ENCODE measurements around the gene CCSER2.
"Not testable (repeated sequence)": the region's sequence is repeated elsewhere in the genome, so short reads cannot be mapped to it uniquely, and the experiment has no call there.

CCSER2 gene

DNA sequence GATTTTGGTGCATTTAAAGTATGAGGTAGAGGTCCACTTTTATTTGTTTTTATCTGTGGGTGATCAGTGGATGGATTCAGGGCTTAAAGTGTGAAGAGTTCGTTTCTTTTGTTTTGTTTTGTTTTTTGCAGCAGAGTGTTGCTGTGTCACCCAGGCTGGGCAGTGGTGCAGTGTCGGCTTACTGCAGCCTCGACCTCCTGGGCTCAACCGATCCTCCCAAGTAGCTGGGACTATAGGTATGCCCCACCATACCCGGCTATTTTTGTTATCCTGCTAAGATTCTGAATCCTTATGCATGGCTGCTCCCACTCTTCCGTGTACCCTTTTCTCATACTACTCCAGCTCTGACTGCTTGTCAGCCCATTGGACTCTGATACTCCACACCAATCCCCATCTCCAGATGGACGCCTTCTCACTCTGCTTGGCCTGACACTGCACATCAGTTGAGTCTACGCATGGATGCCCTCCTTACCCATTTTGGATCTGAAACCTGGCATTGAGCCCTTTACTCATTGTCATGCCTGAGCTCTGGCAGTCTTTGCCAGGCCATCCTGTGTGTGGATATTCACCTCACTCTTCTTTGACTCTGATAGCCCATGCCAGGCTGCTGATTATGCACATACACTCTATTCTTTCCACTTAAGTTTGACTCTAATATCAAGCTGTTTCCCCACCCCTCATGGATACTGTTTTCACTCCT lies 119.5 kb downstream of the CCSER2 start:
- Histone ChIP-seq H3K79me2 (ENCODE audit: insufficient read depth, low read length) (no peaks in the 10 kb centered on the region), H3K27me3 (ENCODE audit: insufficient read depth, low read length, poor library complexity, severe bottlenecking) (no peaks in the 10 kb centered on the region), H3K36me3 (ENCODE audit: insufficient read depth, low read length) (no peaks in the 10 kb centered on the region), H3K9ac (ENCODE audit: low read depth, low read length, poor library complexity, severe bottlenecking) (no peak overlapping the region), H3K9me2 (replicated peaks; ENCODE audit: low read depth, low read length) (no peaks in the 10 kb centered on the region), H3K9me3 (ENCODE audit: insufficient read depth, low read depth, low read length) (no peaks in the 10 kb centered on the region), H3K4me2 (ENCODE audit: low read depth, low read length, poor library complexity, severe bottlenecking) (no peak overlapping the region), H3F3A (ENCODE audit: low read depth) (no peaks in the 10 kb centered on the region), H4K20me1 (ENCODE audit: insufficient read depth, low read length, poor library complexity, severe bottlenecking) (no peaks in the 10 kb centered on the region), H3K4me1 (ENCODE audit: insufficient read depth, low read length, poor library complexity, severe bottlenecking) (no peaks in the 10 kb centered on the region), H2AFZ (ENCODE audit: low read length) (no peak overlapping the region), H3K4me3 (ENCODE audit: low read length, poor library complexity, severe bottlenecking) (no peak overlapping the region)
- TF ChIP-seq EZH2phosphoT487 (IDR thresholded peaks at IDR 0.05; ENCODE audit: borderline replicate concordance) = no peak
- TF ChIP-seq, protein P1, sequence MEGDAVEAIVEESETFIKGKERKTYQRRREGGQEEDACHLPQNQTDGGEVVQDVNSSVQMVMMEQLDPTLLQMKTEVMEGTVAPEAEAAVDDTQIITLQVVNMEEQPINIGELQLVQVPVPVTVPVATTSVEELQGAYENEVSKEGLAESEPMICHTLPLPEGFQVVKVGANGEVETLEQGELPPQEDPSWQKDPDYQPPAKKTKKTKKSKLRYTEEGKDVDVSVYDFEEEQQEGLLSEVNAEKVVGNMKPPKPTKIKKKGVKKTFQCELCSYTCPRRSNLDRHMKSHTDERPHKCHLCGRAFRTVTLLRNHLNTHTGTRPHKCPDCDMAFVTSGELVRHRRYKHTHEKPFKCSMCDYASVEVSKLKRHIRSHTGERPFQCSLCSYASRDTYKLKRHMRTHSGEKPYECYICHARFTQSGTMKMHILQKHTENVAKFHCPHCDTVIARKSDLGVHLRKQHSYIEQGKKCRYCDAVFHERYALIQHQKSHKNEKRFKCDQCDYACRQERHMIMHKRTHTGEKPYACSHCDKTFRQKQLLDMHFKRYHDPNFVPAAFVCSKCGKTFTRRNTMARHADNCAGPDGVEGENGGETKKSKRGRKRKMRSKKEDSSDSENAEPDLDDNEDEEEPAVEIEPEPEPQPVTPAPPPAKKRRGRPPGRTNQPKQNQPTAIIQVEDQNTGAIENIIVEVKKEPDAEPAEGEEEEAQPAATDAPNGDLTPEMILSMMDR (conservative IDR thresholded peaks at IDR 0.05; ENCODE audit: low read length) = no peak

DNA sequence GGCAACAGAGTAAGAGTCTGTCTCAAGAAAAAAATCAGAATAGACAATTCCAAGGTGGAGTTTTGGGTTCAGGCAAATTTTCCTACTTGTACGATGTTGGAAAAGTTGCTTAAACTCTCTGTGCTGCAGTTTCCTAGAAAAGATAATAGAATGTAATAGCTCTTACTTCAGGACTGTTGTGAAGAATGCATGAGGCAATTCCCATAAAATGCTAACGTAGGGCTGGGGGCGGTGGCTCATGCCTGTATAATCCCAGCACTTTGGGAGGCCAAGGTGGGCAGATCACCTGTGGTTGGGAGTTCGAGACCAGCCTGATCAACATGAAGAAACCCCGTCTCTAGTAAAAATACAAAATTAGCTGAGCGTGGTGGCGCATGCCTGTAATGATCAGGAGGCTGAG lies 121.0 kb downstream of the CCSER2 start:
- H3K4me2 ChIP-seq (ENCODE audit: low read depth, low read length, poor library complexity, severe bottlenecking); H4K20me1 ChIP-seq (ENCODE audit: insufficient read depth, low read length, poor library complexity, severe bottlenecking); H3K4me1 ChIP-seq (ENCODE audit: insufficient read depth, low read length, poor library complexity, severe bottlenecking); H3K36me3 ChIP-seq (ENCODE audit: insufficient read depth, low read length); H3K9me3 ChIP-seq (ENCODE audit: insufficient read depth, low read depth, low read length); H3K9ac ChIP-seq (ENCODE audit: low read depth, low read length, poor library complexity, severe bottlenecking); H3K79me2 ChIP-seq (ENCODE audit: insufficient read depth, low read length); H3F3A ChIP-seq (ENCODE audit: low read depth); H2AFZ ChIP-seq (ENCODE audit: low read length); H3K4me3 ChIP-seq (ENCODE audit: low read length, poor library complexity, severe bottlenecking); H3K9me2 ChIP-seq (replicated peaks; ENCODE audit: low read depth, low read length); H3K27me3 ChIP-seq (ENCODE audit: insufficient read depth, low read length, poor library complexity, severe bottlenecking): not testable (repeated sequence)

DNA sequence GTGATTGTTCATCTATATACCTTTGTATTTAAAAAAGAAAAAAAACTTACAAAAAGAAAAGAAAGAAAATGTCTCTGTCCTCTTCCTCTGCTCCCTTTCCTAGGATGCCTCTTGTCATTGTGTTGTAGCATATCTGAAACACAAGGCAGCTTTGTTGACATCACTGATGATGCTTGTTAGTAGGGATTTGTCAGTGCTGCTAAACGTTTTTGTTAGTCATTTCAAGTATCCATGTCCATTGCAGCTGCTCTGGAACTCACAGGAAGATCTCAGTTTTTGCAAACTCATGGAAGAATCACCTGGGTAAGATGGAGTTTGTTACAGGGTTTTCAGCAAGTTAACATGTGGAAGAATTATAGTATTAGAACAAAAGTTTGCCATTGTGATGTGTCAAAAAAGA lies 123.6 kb downstream of the CCSER2 start:
- Histone ChIP-seq H3K4me1 (ENCODE audit: insufficient read depth, low read length, poor library complexity, severe bottlenecking) (no peaks in the 10 kb centered on the region), H2AFZ (ENCODE audit: low read length) (no peak overlapping the region), H3K79me2 (ENCODE audit: insufficient read depth, low read length) (no peaks in the 10 kb centered on the region), H3K27me3 (ENCODE audit: insufficient read depth, low read length, poor library complexity, severe bottlenecking) (no peaks in the 10 kb centered on the region), H3K36me3 (ENCODE audit: insufficient read depth, low read length) (no peaks in the 10 kb centered on the region), H4K20me1 (ENCODE audit: insufficient read depth, low read length, poor library complexity, severe bottlenecking) (no peaks in the 10 kb centered on the region), H3K9me2 (replicated peaks; ENCODE audit: low read depth, low read length) (no peaks in the 10 kb centered on the region), H3K4me3 (ENCODE audit: low read length, poor library complexity, severe bottlenecking) (no peak overlapping the region), H3K9me3 (ENCODE audit: insufficient read depth, low read depth, low read length) (no peaks in the 10 kb centered on the region; the same call in 1 of the 2 replicates), H3K9ac (ENCODE audit: low read depth, low read length, poor library complexity, severe bottlenecking) (no peak overlapping the region), H3F3A (ENCODE audit: low read depth) (no peaks in the 10 kb centered on the region), H3K4me2 (ENCODE audit: low read depth, low read length, poor library complexity, severe bottlenecking) (no peak overlapping the region)
- TF ChIP-seq EZH2phosphoT487 (IDR thresholded peaks at IDR 0.05; ENCODE audit: borderline replicate concordance) = no peak
- TF ChIP-seq, protein P1 (conservative IDR thresholded peaks at IDR 0.05; ENCODE audit: low read length) = no peak

DNA sequence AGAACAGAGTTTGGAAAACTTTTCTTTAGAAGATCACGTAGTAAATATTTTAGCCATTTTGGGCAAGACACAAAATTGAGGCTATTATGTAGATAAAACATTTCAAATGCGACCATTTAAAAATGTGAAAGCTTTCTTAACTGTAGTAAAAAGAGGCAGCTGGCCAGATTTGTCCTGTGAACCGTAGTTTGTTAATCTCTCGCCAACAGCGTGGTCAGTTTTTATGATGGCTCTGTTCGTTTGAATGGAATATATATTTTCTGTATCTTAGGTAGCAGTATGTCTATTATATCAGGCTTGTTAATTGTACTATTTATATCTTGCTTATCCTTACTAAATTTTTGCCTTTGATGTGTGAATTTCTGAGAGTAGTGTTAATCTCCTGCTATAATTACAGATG lies 124.9 kb downstream of the CCSER2 start:
- TF ChIP-seq EZH2phosphoT487 (IDR thresholded peaks at IDR 0.05; ENCODE audit: borderline replicate concordance) = no peak
- TF ChIP-seq, protein P1 (conservative IDR thresholded peaks at IDR 0.05; ENCODE audit: low read length) = no peak
- H3K9me2 ChIP-seq (replicated peaks; ENCODE audit: low read depth, low read length) = no peaks in the 10 kb centered on the region
- H3K4me1 ChIP-seq (ENCODE audit: insufficient read depth, low read length, poor library complexity, severe bottlenecking) = no peaks in the 10 kb centered on the region
- H3K9ac ChIP-seq (ENCODE audit: low read depth, low read length, poor library complexity, severe bottlenecking) = no peak overlapping the region
- no peaks in the 10 kb centered on the region for H4K20me1 ChIP-seq (ENCODE audit: insufficient read depth, low read length, poor library complexity, severe bottlenecking)
- H3K4me2 ChIP-seq (ENCODE audit: low read depth, low read length, poor library complexity, severe bottlenecking) = no peak overlapping the region
- H3K36me3 ChIP-seq (ENCODE audit: insufficient read depth, low read length) = no peaks in the 10 kb centered on the region
- no peaks in the 10 kb centered on the region for H3K27me3 ChIP-seq (ENCODE audit: insufficient read depth, low read length, poor library complexity, severe bottlenecking)
- H3K9me3 ChIP-seq (ENCODE audit: insufficient read depth, low read depth, low read length) = no peaks in the 10 kb centered on the region; the same call in 1 of the 2 replicates
- no peaks in the 10 kb centered on the region for H3K79me2 ChIP-seq (ENCODE audit: insufficient read depth, low read length)
- H2AFZ ChIP-seq (ENCODE audit: low read length) = no peak overlapping the region
- H3K4me3 ChIP-seq (ENCODE audit: low read length, poor library complexity, severe bottlenecking) = no peak overlapping the region
- H3F3A ChIP-seq (ENCODE audit: low read depth) = no peaks in the 10 kb centered on the region

Measured in Loucy (cell line).